ENCODE data around the gene DISP2.

- no peak for TF ChIP-seq CTCF (IDR thresholded peaks at IDR 0.05; ENCODE audit: borderline replicate concordance, extremely low read depth, low read length, poor library complexity, severe bottlenecking)
- TF ChIP-seq EZH2 (IDR thresholded peaks at IDR 0.05; ENCODE audit: borderline replicate concordance, low read depth, low read length, severe bottlenecking): no peak
Measured at GRCh38 chr15:40428185-40428584, 70.2 kb downstream of the DISP2 start.
